ENCODE measurements around the gene KCNK13.
A peak's percentile ranks its signal among the peaks of the same experiment; 100 is the strongest.
"Not testable (repeated sequence)": the region's sequence is repeated elsewhere in the genome, so short reads cannot be mapped to it uniquely, and the experiment has no call there.

KCNK13 gene

DNA sequence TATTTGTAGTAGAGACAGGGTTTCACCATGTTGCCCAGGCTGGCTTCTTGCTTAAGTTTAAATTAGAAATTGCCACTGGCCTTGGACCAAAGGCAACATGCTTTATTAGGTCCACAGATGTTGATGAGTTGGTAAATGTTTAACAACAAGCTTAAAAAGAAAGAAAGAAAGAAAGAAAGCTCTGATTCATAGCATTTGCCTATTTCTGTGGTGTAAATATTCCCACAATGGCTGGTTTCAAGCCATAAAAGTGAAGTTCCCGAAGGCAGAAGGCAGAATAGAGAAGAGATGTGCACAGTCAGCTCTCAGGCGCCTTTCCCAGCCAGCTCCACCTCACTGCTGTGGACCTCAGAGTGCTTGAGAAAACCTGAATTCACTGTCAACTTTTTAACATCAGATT is 26.4 kb downstream of the KCNK13 start:
- Histone ChIP-seq H3K4me3 (replicated peaks; ENCODE audit: insufficient read depth, low read length) (no peak overlapping the region), H3K27ac (replicated peaks) (no peak overlapping the region), H3K27me3 (ENCODE audit: insufficient read depth, poor library complexity, severe bottlenecking) (no peaks in the 10 kb centered on the region)
- no peak for DNase-seq (ENCODE audit: low read depth in 1 of 2, low spot score in 1 of 2)
- TF ChIP-seq SPI1 (IDR thresholded peaks at IDR 0.05; ENCODE audit: borderline replicate concordance, low read depth): no peak
- no peak for TF ChIP-seq POLR2AphosphoS5 (IDR thresholded peaks at IDR 0.05; ENCODE audit: low read depth)

DNA sequence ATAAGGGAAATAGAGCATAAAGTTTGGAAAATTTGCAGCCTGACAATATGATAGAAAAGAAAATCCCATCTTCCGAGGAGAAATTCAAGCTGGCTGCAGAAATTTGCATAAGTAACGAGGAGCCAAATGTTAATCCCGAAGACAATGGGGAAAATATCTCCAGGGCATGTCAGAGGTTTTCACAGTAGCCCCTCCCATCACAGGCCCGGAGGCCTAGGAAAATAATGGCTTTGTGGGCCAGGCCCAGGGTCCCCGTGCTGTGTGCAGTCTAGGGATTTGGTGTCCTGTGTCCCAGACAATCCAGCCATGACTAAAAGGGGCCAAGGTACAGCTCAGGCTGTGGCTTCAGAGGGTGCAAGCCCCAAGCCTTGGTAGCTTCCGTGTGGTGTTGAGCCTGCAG is 27.7 kb downstream of the KCNK13 start:
- not testable (repeated sequence) for H3K4me3 ChIP-seq (replicated peaks; ENCODE audit: insufficient read depth, low read length); H3K27ac ChIP-seq (replicated peaks); DNase-seq (ENCODE audit: low read depth in 1 of 2, low spot score in 1 of 2); H3K27me3 ChIP-seq (ENCODE audit: insufficient read depth, poor library complexity, severe bottlenecking)

DNA sequence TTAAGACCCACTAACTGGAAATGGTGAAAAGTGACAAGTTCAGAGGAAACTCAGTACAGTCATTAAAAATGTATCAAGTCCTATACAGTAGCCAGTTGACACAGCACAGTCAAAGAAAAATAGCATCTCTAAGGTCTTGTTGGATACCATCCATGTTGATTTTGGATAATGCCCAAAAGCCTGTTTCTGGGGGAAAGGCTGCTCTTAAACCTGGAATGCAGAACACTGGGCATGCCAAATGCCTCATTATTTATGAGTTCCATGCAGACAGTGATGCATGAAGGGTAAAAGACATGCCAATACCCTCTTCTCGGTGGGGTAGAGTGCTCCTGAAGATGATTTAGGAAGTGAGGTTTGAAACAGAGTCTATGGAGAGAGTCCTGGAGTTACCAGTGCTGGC is 29.6 kb downstream of the KCNK13 start:
- H3K4me3 ChIP-seq (replicated peaks; ENCODE audit: insufficient read depth, low read length): no peak overlapping the region
- no peak overlapping the region for H3K27ac ChIP-seq (replicated peaks)
- H3K27me3 ChIP-seq (ENCODE audit: insufficient read depth, poor library complexity, severe bottlenecking): no peaks in the 10 kb centered on the region
- no peak for DNase-seq (ENCODE audit: low read depth in 1 of 2, low spot score in 1 of 2)
- no peak for TF ChIP-seq POLR2AphosphoS5 (IDR thresholded peaks at IDR 0.05; ENCODE audit: low read depth)
- TF ChIP-seq, protein P1, sequence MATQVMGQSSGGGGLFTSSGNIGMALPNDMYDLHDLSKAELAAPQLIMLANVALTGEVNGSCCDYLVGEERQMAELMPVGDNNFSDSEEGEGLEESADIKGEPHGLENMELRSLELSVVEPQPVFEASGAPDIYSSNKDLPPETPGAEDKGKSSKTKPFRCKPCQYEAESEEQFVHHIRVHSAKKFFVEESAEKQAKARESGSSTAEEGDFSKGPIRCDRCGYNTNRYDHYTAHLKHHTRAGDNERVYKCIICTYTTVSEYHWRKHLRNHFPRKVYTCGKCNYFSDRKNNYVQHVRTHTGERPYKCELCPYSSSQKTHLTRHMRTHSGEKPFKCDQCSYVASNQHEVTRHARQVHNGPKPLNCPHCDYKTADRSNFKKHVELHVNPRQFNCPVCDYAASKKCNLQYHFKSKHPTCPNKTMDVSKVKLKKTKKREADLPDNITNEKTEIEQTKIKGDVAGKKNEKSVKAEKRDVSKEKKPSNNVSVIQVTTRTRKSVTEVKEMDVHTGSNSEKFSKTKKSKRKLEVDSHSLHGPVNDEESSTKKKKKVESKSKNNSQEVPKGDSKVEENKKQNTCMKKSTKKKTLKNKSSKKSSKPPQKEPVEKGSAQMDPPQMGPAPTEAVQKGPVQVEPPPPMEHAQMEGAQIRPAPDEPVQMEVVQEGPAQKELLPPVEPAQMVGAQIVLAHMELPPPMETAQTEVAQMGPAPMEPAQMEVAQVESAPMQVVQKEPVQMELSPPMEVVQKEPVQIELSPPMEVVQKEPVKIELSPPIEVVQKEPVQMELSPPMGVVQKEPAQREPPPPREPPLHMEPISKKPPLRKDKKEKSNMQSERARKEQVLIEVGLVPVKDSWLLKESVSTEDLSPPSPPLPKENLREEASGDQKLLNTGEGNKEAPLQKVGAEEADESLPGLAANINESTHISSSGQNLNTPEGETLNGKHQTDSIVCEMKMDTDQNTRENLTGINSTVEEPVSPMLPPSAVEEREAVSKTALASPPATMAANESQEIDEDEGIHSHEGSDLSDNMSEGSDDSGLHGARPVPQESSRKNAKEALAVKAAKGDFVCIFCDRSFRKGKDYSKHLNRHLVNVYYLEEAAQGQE (IDR thresholded peaks at IDR 0.05; ENCODE audit: insufficient replicate concordance, low read depth): no peak
- TF ChIP-seq SPI1 (IDR thresholded peaks at IDR 0.05; ENCODE audit: borderline replicate concordance, low read depth): no peak
- TF ChIP-seq GABPA (IDR thresholded peaks at IDR 0.05; ENCODE audit: low read depth): no peak
- TF ChIP-seq, protein P2, sequence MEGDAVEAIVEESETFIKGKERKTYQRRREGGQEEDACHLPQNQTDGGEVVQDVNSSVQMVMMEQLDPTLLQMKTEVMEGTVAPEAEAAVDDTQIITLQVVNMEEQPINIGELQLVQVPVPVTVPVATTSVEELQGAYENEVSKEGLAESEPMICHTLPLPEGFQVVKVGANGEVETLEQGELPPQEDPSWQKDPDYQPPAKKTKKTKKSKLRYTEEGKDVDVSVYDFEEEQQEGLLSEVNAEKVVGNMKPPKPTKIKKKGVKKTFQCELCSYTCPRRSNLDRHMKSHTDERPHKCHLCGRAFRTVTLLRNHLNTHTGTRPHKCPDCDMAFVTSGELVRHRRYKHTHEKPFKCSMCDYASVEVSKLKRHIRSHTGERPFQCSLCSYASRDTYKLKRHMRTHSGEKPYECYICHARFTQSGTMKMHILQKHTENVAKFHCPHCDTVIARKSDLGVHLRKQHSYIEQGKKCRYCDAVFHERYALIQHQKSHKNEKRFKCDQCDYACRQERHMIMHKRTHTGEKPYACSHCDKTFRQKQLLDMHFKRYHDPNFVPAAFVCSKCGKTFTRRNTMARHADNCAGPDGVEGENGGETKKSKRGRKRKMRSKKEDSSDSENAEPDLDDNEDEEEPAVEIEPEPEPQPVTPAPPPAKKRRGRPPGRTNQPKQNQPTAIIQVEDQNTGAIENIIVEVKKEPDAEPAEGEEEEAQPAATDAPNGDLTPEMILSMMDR (IDR thresholded peaks at IDR 0.05; ENCODE audit: insufficient read depth, low read length): no peak

DNA sequence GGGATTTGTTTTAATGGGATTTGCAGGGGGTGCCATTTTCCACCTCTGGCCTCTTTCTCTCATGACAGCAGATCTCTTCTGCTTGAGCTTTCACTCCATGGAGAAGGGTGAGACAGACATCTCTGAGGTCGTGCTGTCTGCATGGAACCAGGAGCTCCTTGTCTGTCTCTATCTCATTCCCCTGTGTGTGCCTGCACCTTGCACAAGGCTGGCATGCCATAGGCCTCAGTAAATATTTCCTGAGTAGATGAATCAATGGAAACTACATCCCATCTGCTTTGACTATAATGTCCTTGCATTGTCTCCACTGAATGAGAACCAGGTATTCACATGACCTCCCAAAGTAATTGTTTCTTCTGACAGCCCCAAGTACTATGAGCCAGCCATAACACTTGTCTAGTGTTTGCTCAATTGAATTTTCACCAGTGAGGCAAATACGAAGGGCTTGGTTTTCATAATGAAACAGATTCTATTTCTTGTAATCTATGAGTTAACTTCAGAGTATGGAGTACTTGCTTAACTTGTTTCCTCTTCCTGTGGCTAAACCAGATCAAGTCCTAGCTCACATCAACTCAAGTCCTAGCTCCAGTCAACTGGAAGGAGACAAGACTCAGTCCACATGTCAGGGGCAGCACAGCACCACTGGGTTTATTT is 32.3 kb downstream of the KCNK13 start:
- TF ChIP-seq SPI1 (IDR thresholded peaks at IDR 0.05; ENCODE audit: borderline replicate concordance, low read depth) (no peak), POLR2AphosphoS5 (IDR thresholded peaks at IDR 0.05; ENCODE audit: low read depth) (no peak), GABPA (IDR thresholded peaks at IDR 0.05; ENCODE audit: low read depth) (no peak)
- TF ChIP-seq, protein P2 (IDR thresholded peaks at IDR 0.05; ENCODE audit: insufficient read depth, low read length): no peak
- TF ChIP-seq, protein P1 (IDR thresholded peaks at IDR 0.05; ENCODE audit: insufficient replicate concordance, low read depth): no peak
- Histone ChIP-seq H3K27me3 (ENCODE audit: insufficient read depth, poor library complexity, severe bottlenecking) (no peaks in the 10 kb centered on the region), H3K27ac (replicated peaks) (no peak overlapping the region), H3K4me3 (replicated peaks; ENCODE audit: insufficient read depth, low read length) (no peak overlapping the region)
- DNase-seq (ENCODE audit: low read depth in 1 of 2, low spot score in 1 of 2): peak; percentile 14 to 16

DNA sequence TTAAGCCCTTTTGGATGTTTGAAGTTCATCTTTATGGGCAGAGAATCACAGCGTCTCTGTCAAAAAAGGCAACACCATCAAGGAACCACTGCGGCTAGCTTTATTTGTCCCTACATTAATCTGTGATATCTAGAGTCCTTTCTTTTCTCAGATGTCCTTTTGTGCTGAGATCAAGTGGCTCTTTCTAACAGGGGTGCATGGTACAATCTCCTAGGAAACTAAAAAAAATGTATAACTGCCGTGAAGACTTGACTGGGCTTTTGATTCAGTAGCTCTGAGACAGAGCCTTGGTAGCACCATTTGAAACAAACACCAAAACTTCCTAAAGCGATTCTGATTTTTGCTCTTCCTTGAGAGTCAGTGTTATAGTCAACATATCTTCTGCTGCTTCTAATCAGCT is 33.3 kb downstream of the KCNK13 start:
- no peak for DNase-seq (ENCODE audit: low read depth in 1 of 2, low spot score in 1 of 2)
- Histone ChIP-seq H3K27ac (replicated peaks) (no peak overlapping the region), H3K27me3 (ENCODE audit: insufficient read depth, poor library complexity, severe bottlenecking) (no peaks in the 10 kb centered on the region), H3K4me3 (replicated peaks; ENCODE audit: insufficient read depth, low read length) (no peak overlapping the region)
- TF ChIP-seq GABPA (IDR thresholded peaks at IDR 0.05; ENCODE audit: low read depth): no peak
